GM12878 (cell line): ENCODE measurements around the gene DNAJC13. TPM values are rescaled to one million over a fixed set of nuclear protein-coding genes. Genes with fewer than 3 reads are reported as not detected.

Source experiments
- ATAC-seq: fragments of 200-7000 bp; cut with Tn5 transposase; 3 replicates; pipeline ENCODE4 v1.9.1; 2020; ENCODE audit warnings: mild to moderate bottlenecking, moderate library complexity
- BruUV-seq: library from RNA; stranded (reverse); fragments of 400-500 nt; replicated peaks from 2 replicates; lab custom pipeline; 2021; lab: Mats Ljungman, UMichigan
- CTCF ChIA-PET: fragments of 300-600 bp; sonication (Branson Sonifier 250); formaldehyde crosslinking; extraction: SDS; loops from one replicate; lab custom pipeline; 2021; ENCODE audit warnings: inconsistent platforms; lab: Yijun Ruan, JAX
- POLR2A ChIA-PET: fragments of 350-600 bp; formaldehyde crosslinking; extraction: SDS; loops from one replicate; lab custom pipeline; 2021; ENCODE audit warnings: inconsistent platforms; lab: Charles Lee
- RAD21 ChIA-PET: fragments of 300-600 bp; sonication (Branson Sonifier 250); formaldehyde crosslinking; loops from one replicate; lab custom pipeline; 2023; ENCODE audit warnings: antibody characterized with exemption; ENCODE audit not compliant: unreplicated experiment; lab: Charles Lee
- SMC1A ChIA-PET: fragments of 300-600 bp; sonication (Branson Sonifier 250); formaldehyde crosslinking; loops from one replicate; lab custom pipeline; 2023; ENCODE audit not compliant: unreplicated experiment, uncharacterized antibody; lab: Charles Lee
- DNase-seq: peaks from one replicate; pipeline ENCODE4 v3.0.0-alpha.2; 2011; ENCODE audit warnings: low read depth, low spot score
- FAIRE-seq: peaks from 3 replicates; lab custom pipeline; 2011; peaks lifted over from hg19 to GRCh38; lab: Jason Lieb, UNC
- H2AFZ ChIP-seq: 2 replicates; pipeline ENCODE4 v1.6.0; 2011; ENCODE audit warnings: low read depth, low read length, control low read depth; ENCODE audit not compliant: control insufficient read depth
- H3K27ac ChIP-seq: 2 replicates; pipeline ENCODE4 v1.5.1; 2011; ENCODE audit warnings: control low read depth; ENCODE audit not compliant: control insufficient read depth, insufficient read depth
- H3K27me3 ChIP-seq, 2 experiments: replicated peaks in 1 of 2; 2 replicates each; pipeline versions ENCODE4 v1.6.0 to v1.6.1; 2011; ENCODE audit warnings: low read length in 1 of 2; ENCODE audit not compliant: control insufficient read depth in 2 of 2, insufficient read depth in 2 of 2
- H3K36me3 ChIP-seq, 2 experiments: 2 replicates each; pipeline ENCODE4 v1.5.1; 2011; ENCODE audit warnings: low read length in 1 of 2; ENCODE audit not compliant: control insufficient read depth in 2 of 2, insufficient read depth in 2 of 2
- H3K4me1 ChIP-seq: 2 replicates; pipeline ENCODE4 v1.6.1; 2011; ENCODE audit warnings: mild to moderate bottlenecking, low read length, moderate library complexity, mixed read lengths; ENCODE audit not compliant: control insufficient read depth, insufficient read depth
- H3K4me2 ChIP-seq: 2 replicates; pipeline ENCODE4 v1.6.0; 2011; ENCODE audit warnings: control low read depth; ENCODE audit not compliant: control insufficient read depth, insufficient read depth
- H3K4me3 ChIP-seq: fragments of 200-600 bp; sonication (generic); 2 replicates; pipeline ENCODE4 v1.5.1; 2016
- H3K79me2 ChIP-seq: 2 replicates; pipeline ENCODE4 v1.6.0; 2011; ENCODE audit warnings: low read length; ENCODE audit not compliant: control insufficient read depth, insufficient read depth
- H3K9ac ChIP-seq: 2 replicates; pipeline ENCODE4 v1.8.0; 2011; ENCODE audit warnings: low read length, control low read depth, mixed read lengths; ENCODE audit not compliant: control insufficient read depth, insufficient read depth
- H3K9me3 ChIP-seq: replicated peaks from 3 replicates; pipeline ENCODE4 v1.5.1; 2011; ENCODE audit warnings: mild to moderate bottlenecking, low read length; ENCODE audit not compliant: control insufficient read depth, insufficient read depth
- H4K20me1 ChIP-seq: 2 replicates; pipeline ENCODE4 v1.6.0; 2011; ENCODE audit not compliant: control insufficient read depth, insufficient read depth
- IRF4 ChIP-seq: IDR thresholded peaks from 2 replicates; pipeline ENCODE4 v1.6.1; 2011; ENCODE audit warnings: low read depth, low read length
- RAD21 ChIP-seq: IDR thresholded peaks from 2 replicates; pipeline ENCODE4 v1.6.1; 2011; ENCODE audit warnings: mild to moderate bottlenecking, low read depth, low read length, moderate library complexity; ENCODE audit not compliant: insufficient read depth
- SMC3 ChIP-seq: IDR thresholded peaks from 2 replicates; pipeline ENCODE4 v1.6.1; 2011; ENCODE audit warnings: low read length, improper control_type of control experiment, borderline replicate concordance
- WGBS: methylation state at CpG from one replicate; pipeline ENCODE4 v1.1.6; 2016; ENCODE audit warnings: low lambda C conversion rate; ENCODE audit not compliant: insufficient replicate concordance, insufficient coverage; ENCODE audit errors: missing lambda C conversion rate; 5-methylcytosine and 5-hydroxymethylcytosine counted together
- in situ Hi-C: fragments of 300-500 bp; cut with MboI; formaldehyde crosslinking; loops from 9 replicates; pipeline ENCODE4 v1.14.3; 2018; ENCODE audit warnings: mixed read lengths
- intact Hi-C: fragments of 100-400 bp; cut with micrococcal nuclease; formaldehyde crosslinking; loops from one replicate; pipeline ENCODE4 v1.14.2; 2022; ENCODE audit not compliant: unreplicated experiment
- polyA plus RNA-seq, 11 experiments: library from polyadenylated mRNA; depleted of rRNA in 4 of 11; unstranded in 6 of 11; stranded (reverse) in 5 of 11; fragments of >200 nt; fragmentation: Nextera tagmentation in 4 of 11; fragmentation: Illumina TruSeq in 1 of 11; extraction: Ambion mirVana in 4 of 11; extraction: Trizol in 1 of 11; gene quantifications; 1 replicate in 1 of 11; 2 replicates in 10 of 11; pipeline versions ENCODE4 v1.2.1 to v1.2.3, GENCODE V29; 2011 to 2016; ENCODE audit warnings: inconsistent platforms in 2 of 11, missing spikeins in 2 of 11, low read depth in 1 of 11
- total RNA-seq, 4 experiments: library from RNA; depleted of rRNA in 3 of 4; stranded (reverse); fragments of >200 nt in 3 of 4; fragmentation: Illumina TruSeq in 1 of 4; extraction: Trizol in 1 of 4; gene quantifications; 2 replicates each; pipeline versions ENCODE4 v1.2.1 to v1.2.3, GENCODE V29; 2013 to 2021
- TF ChIP-seq, protein P1 (sequence below), 3 experiments: IDR thresholded peaks in 2 of 3; conservative IDR thresholded peaks in 1 of 3; 2 replicates each; pipeline ENCODE4 v1.5.1; 2011; ENCODE audit warnings: low read depth in 3 of 3, low read length in 3 of 3, mild to moderate bottlenecking in 3 of 3, control low read depth in 2 of 3, moderate library complexity in 2 of 3, inconsistent platforms in 1 of 3, mixed read lengths in 1 of 3; ENCODE audit not compliant: control insufficient read depth in 2 of 3, insufficient read depth in 1 of 3; ENCODE audit errors: extremely low read depth in 1 of 3

The DNAJC13 gene
- total and polyA plus RNA-seq, 10 of the 15 experiments (the other 5 are each of a cell fraction or from before 2014, with no cell fraction given) = 8.3 to 33.9 (median 17.0) TPM

DNA sequence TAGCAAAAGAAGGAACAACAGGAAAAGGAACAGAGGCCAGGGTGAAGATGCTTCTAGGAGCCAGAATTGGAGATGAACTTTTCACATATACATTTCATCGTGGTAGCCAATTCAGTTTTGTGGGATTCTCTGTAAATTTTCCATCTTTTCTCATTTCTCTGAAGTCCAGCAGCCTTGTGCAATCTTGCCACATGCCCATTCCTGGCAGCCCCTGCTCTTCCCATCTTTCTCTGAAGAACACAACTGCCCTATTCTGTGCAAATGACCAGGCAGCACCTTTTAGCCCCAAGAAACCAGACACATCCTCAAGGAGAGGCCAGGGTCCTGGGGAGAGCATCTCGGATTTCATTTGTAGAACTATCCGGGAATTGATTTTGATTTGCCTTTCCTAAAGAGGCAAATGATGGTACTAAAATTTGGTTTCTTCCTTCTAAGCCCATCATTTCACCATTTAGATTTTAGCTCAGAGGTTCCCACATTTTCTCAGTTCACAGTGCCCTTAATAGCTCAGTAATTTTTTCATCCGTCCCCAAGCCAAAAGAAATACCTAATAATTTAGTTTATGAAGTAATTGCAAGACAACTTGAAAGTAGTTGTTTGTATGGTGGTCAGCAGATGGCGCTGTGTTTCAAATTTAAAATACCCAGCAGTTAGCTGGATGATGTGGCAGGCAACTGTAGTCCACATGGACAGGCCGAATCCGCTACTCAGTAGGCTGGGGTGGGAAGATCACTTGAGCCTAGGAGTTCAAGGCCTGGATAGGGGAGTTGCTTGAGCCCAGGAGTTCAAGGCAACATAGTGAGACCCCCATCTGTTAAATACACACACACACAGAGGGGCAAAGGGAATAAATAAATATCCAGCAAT is 118.5 kb downstream of the DNAJC13 start:
- Histone ChIP-seq H2AFZ (no peak overlapping the region), H3K4me1 (no peaks in the 10 kb centered on the region), H3K36me3 (peaks cover 2 to 19% of the 10 kb centered on the region in 2 experiments; a peak in 3 of 4 replicates), H3K9me3 (no peaks in the 10 kb centered on the region), H3K27me3 (no peaks in the 10 kb centered on the region), H4K20me1 (no peaks in the 10 kb centered on the region), H3K9ac (no peak overlapping the region), H3K79me2 (no peaks in the 10 kb centered on the region), H3K4me2 (no peak overlapping the region), H3K27ac (no peak overlapping the region), H3K4me3 (no peak overlapping the region)
- BruUV-seq = no TSS peak
- FAIRE-seq (peak; percentile 88), ATAC-seq (peak; percentile 83), DNase-seq (peak; percentile 8)
- SMC1A ChIA-PET = interaction anchor here (1.0 to 7.1 kb wide), 11 partner anchors 9 to 252 kb away, joined by 3 to 100 read pairs (median 4); no protein-coding TSS in a partner anchor
- POLR2A ChIA-PET = interaction anchor here (0.9 kb wide), 1 partner anchor 106 kb away, joined by 3 read pairs; no protein-coding TSS in a partner anchor
- CTCF ChIA-PET = interaction anchor here (0.6 to 12.1 kb wide), 41 partner anchors 8 to 888 kb away, joined by 3 to 203 read pairs (median 4); no protein-coding TSS in a partner anchor
- in situ Hi-C loops = loop anchor here (25.0 kb wide), 1 partner anchor 851 kb away; no protein-coding TSS in a partner anchor
- intact Hi-C loops = loop anchor here (1.0 kb wide), 1 partner anchor 106 kb away; no protein-coding TSS in a partner anchor
- TF ChIP-seq IRF4 (no peak), SMC3 (peak; percentile 62; the same call in 1 of the 2 replicates), RAD21 (peak; percentile 69)
- TF ChIP-seq, protein P1, sequence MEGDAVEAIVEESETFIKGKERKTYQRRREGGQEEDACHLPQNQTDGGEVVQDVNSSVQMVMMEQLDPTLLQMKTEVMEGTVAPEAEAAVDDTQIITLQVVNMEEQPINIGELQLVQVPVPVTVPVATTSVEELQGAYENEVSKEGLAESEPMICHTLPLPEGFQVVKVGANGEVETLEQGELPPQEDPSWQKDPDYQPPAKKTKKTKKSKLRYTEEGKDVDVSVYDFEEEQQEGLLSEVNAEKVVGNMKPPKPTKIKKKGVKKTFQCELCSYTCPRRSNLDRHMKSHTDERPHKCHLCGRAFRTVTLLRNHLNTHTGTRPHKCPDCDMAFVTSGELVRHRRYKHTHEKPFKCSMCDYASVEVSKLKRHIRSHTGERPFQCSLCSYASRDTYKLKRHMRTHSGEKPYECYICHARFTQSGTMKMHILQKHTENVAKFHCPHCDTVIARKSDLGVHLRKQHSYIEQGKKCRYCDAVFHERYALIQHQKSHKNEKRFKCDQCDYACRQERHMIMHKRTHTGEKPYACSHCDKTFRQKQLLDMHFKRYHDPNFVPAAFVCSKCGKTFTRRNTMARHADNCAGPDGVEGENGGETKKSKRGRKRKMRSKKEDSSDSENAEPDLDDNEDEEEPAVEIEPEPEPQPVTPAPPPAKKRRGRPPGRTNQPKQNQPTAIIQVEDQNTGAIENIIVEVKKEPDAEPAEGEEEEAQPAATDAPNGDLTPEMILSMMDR (IDR thresholded peaks at IDR 0.05 in 2 of 3, conservative IDR thresholded peaks at IDR 0.05 in 1 of 3; ENCODE audit: control insufficient read depth in 2 of 3, extremely low read depth in 1 of 3, insufficient read depth in 1 of 3, low read depth in 3 of 3, low read length in 3 of 3) = peak; percentile 43 to 60 (median 58); a peak in 5 of 6 replicates
- WGBS = 36% methylated on average over 7 of the region's 7 CpGs
- RAD21 ChIA-PET = interaction anchor here (1.1 to 4.3 kb wide), 5 partner anchors 87 to 125 kb away, joined by 3 to 53 read pairs (median 5); no protein-coding TSS in a partner anchor
